Right lung (tissue), 5 donors: ENCODE measurements around the gene CBARP. TPM values are rescaled to one million over a fixed set of nuclear protein-coding genes. Genes with fewer than 3 reads are reported as not detected.

Experiments used
- DNase-seq, 2 donors: peaks; one replicate each; pipeline ENCODE4 v3.0.0-alpha.2; 2013
- polyA plus RNA-seq, 5 donors: library from polyadenylated mRNA; unstranded; fragments of 120-200 nt; gene quantifications; one replicate each; pipeline versions ENCODE4 v1.2.1 to v1.2.3, GENCODE V29; 2013; ENCODE audit warnings: inconsistent platforms in 1 of 5, low replicate concordance in 1 of 5; ENCODE audit not compliant: insufficient read length in 5 of 5, insufficient read depth in 1 of 5

Gene CBARP
- polyA plus RNA-seq, 5 donors, result 0.97 to 2.5 (median 1.5) TPM

GRCh38 chr19:1241417-1242095, 3.8 kb upstream of the CBARP start, which contains the start of gene ATP5F1D:
Gene ATP5F1D (plus strand): TSS chr19:1241751. CDS start chr19:1241851, 100 bp downstream.
- DNase-seq, result peak; percentile 91

- no peak for DNase-seq
These were observed 3.1 kb upstream of the CBARP start for GRCh38 chr19:1240925-1241324.

GRCh38 chr19:1239796-1240737, 2.3 kb upstream of the CBARP start:
- DNase-seq, result peak; percentile 89 to 90

DNA sequence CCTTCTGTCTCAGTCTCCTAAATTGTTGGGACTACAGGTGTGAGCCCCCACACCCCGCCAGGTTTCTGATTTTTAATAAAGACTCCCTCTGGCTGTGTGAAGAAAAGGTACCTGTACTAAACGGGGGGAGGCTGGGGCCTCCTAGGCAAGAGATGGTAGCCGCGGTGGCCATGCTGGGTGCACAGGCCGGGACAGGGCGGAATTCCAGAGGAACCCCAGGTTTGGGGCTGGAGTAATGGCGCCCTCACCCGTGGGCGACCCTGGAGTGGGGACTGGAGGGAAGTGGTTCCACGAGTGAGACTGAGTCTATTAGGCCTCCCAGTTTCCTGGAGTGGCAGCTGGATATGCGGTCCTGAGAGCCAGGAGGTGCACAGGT, 1.6 kb upstream of the CBARP start:
- no peak for DNase-seq

GRCh38 chr19:1238369-1239303, 831 bp upstream of the CBARP start:
- no peak for DNase-seq

DNA sequence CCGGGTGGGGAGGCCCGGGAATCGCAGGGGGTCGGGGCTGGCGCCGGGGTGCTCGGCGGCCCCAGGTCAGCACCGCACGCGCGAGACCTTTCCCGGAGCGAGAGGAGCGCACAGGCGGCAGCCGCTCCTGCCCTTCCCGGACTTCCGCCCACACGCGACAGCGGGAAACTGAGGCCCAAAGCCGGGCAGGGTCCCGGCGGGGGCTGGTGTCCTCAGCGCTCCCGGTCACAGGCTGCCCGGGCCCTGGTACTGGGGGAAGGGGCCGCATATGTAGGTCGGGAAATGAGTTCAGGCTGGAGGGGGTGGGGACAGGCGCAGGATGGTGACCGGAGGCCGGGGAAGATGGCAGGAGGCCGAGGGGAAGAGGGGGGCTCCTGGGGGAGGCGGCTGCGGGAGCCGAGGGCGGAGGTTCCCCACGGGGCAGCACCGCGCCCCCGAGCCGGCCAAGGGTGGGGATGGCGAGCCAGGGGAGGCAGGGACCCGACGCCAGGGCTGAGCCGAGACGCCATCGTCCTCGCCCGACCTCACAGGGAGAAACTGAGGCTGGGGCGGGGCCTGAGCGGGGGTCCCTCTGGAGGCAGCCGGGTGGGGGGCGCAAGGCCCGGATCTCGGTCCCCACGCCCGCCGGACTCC, 662 bp downstream of the CBARP start:
- DNase-seq, result no peak

- DNase-seq, result no peak
These were observed 1.2 kb downstream of the CBARP start for GRCh38 chr19:1236576-1236975.

DNA sequence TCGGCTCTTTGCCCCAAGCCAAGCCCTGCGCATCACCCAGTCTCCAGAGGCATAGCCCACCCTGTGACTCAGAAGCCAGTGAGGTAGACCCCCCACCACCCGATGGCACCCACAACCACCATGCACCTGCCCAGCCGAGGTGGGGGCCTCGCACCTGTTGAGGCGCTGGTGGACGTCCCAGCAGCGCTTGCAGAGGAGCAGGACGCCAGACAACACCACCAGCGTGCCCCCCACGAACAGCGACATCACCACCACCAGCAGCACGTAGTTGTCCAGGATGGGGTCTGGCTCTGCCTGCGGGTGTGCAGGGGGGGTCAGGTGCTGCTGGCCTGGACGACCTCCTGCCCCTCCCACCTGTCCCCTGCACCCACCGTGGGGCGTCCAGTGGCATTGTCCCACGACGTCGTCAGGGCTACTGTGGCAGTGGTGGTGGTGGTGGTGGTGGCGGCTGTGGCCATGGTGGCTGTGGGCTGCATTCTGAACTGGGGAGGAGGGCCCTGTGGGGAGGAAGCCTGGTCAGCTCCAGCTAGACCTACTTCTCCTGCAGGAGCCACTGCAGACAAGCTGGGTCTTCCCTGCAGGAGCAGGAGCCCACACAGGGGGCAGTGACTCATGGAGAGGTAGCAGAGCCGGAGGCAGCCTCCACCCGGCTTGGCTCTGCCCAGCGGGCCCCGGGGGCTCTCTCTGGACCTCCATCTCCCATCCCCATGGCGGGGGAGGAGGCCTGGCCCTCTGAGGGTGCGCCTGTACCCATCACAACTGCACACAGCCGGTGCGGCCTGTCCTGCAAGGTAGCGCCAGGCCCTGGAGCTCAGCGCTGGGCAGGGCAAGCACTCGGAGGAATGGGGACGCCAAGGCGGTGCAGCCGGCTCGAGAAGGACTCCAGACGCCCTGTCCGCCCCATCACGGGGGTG, 1.9 kb downstream of the CBARP start:
- no peak for DNase-seq

DNA sequence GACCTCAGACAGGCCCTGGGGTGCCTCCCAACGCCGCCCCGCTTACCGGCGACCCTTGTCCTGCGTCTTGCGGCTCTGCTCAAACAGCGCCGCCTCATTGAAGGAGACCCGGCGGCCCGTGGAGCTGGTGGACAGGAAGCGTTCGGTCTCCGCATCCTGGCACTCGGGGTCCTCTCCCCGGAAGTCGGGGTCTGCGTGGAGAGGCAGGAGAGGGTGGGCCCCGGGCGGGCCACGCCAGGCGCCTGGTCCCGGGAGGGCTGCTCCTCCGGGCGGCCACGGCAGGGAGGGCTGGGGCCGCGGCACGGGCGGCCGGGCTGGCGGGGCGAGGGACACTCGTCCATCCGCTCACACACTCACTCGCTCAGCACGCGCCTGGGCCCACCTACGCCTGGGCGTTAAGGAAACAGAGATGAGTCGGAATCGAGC, 2.8 kb downstream of the CBARP start:
- no peak for DNase-seq

- DNase-seq, result no peak
These were observed 3.5 kb downstream of the CBARP start for GRCh38 chr19:1234051-1234954.

DNA sequence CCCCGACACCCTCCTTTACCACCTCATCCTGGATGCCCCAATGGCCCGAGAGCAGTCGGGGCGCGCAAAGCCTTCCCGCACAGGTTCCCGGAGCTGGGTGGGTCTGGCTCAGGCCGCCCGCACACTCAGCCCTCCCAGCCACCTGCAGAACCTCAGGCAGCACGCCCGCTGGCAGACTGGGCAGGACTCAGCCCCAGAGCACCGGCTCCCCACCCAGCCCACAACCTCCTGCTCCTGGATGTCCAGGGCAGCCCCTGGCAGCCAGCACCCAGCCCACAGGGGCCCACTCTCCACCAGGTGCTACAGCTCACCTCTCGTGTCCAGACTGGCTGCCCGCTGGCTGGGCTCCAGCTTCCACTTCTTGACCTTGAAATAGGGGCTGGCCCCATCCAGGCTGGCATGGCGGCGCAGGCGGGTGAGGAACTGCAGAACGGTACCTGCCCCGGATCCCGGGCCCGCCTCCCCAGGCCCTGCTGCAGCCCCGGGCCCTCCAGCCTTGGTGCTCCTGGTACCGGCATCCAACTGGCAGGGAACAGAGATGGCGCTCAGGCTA, 4.6 kb downstream of the CBARP start:
- DNase-seq, result no peak

- no peak for DNase-seq
These were observed 5.1 kb downstream of the CBARP start for GRCh38 chr19:1232652-1233072.

GRCh38 chr19:1231729-1232637, 5.8 kb downstream of the CBARP start:
- DNase-seq, result no peak

DNA sequence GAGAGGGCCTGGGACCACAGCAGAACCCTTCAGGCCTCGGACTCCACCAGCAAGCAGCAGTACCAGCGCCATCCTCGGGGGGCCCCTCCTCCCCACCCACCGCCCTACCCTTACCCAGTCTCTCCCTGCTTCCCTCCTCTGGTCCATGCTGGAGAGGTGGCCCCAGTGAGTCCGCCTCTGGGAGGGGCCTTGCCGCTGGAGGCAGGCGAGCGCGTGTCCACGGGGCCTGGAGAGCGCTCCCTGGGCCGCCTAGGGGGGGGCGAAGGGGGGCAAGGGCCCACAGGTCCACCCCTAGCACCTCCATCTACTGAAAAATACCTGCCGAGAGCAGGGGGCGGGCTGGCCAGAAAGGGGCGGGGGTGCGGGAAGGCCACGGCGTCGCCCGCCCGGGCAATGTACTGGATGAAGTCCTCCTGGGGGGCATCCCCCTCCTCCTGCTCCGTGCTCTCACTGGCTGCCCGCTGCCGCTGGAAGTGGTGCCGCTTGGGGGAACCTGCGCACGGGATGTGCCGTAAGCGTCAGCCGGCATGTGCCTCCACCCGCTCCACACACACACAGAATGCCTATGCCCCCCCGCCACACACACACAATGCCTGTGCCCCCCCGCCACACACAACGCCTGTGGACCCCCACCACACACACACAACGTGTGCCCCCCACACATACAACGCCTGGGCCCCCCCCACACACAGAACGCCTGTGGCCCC, 6.9 kb downstream of the CBARP start:
- DNase-seq, result no peak

GRCh38 chr19:1229924-1230782, 7.7 kb downstream of the CBARP start:
- no peak for DNase-seq
